ENCODE measurements around the gene B4GALNT2.
"Not testable (repeated sequence)": the region's sequence is repeated elsewhere in the genome, so short reads cannot be mapped to it uniquely, and the experiment has no call there.

The B4GALNT2 gene

DNA sequence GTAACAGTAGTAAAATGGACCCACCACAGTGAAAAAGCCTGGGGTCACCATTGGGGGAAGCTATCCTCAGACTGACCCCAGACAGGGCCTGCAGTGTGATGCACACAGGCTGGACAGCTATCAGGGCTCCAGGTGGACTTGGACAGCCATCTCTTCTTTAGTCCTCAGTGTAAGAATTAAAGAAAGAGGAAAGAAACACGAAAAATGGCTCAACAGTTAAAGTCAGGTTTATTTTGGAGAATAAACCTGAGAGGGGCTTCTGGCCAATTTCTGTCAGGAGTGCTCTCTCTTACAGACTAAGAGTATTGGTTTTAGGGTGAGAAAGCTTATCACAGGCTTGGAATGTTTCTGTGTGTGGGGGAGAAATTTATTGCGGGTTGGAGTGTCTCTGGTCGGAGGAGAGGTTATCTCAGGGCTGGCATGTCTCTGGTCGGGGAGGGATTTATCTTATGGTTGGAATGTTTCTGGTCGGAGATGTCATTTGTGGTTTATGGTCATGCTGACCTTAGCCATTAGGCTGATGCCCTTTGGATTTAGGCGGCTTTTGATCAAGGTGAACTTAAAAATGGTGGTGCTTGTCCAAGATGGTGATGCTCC, 10.8 kb upstream of the B4GALNT2 start:
- H3K4me1 ChIP-seq (ENCODE audit: control extremely low read depth in 1 of 4, control insufficient read depth in 4 of 4, insufficient read depth in 4 of 4, low read length in 3 of 4) = no peaks in the 10 kb centered on the region
- H3K27me3 ChIP-seq (replicated peaks in 2 of 5; ENCODE audit: control insufficient read depth in 4 of 5, insufficient read depth in 5 of 5, low read length in 4 of 5) = peaks cover 0 to 14% (median 2%) of the 10 kb centered on the region in 5 experiments
- peaks cover 0 to 9% (median 4%) of the 10 kb centered on the region in 5 experiments for H3K9me3 ChIP-seq (ENCODE audit: control extremely low read depth in 1 of 5, control insufficient read depth in 4 of 5, insufficient read depth in 2 of 5, low read depth in 1 of 5, low read length in 4 of 5)
- CTCF ChIA-PET = interaction anchor here (0.8 kb wide), 2 partner anchors 17 to 91 kb away, joined by 4 to 5 read pairs; no protein-coding TSS in a partner anchor
- WGBS (ENCODE audit: insufficient coverage) = 100% methylated on average over 4 of the region's 6 CpGs
- no peak overlapping the region for H3K27ac ChIP-seq (ENCODE audit: insufficient read depth in 1 of 2, low read depth in 1 of 2, low read length in 2 of 2, poor library complexity in 1 of 2, severe bottlenecking in 2 of 2)
- H3K4me3 ChIP-seq (ENCODE audit: control insufficient read depth in 1 of 7, extremely low read depth in 1 of 7, insufficient read depth in 4 of 7, low read depth in 2 of 7, low read length in 6 of 7) = no peak overlapping the region
- H3K36me3 ChIP-seq (ENCODE audit: control insufficient read depth in 4 of 4, insufficient read depth in 4 of 4, low read length in 3 of 4) = no peaks in the 10 kb centered on the region
- no peak for DNase-seq
- POLR2A ChIA-PET = no interaction called here

DNA sequence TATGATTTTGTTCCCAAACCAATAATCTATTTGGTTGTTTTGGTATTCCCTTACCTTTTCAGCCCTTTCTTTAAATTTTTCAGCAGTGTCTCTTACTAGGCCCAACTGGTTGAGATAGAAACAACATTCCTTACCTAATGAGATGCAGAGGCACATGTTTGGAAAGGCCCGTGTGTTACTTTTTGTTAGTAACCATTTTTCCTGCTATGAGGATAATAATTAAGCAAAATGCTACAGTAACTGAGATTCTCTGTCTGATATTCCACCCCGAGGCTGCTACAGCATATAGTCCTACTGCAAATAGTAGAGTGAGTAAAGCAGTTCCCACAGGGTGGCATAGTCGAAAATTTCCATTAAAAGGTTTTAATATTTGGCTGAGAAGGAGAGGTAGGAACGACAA, 10.0 kb upstream of the B4GALNT2 start:
- no peaks in the 10 kb centered on the region for H3K36me3 ChIP-seq (ENCODE audit: control insufficient read depth in 4 of 4, insufficient read depth in 4 of 4, low read length in 3 of 4)
- H3K4me1 ChIP-seq (ENCODE audit: control extremely low read depth in 1 of 4, control insufficient read depth in 4 of 4, insufficient read depth in 4 of 4, low read length in 3 of 4) = no peaks in the 10 kb centered on the region
- no peak overlapping the region for H3K4me3 ChIP-seq (ENCODE audit: control insufficient read depth in 1 of 7, extremely low read depth in 1 of 7, insufficient read depth in 4 of 7, low read depth in 2 of 7, low read length in 6 of 7)
- ChIA-PET POLR2A (no interaction called here), CTCF (no interaction called here)
- peaks cover 0 to 9% (median 4%) of the 10 kb centered on the region in 5 experiments for H3K9me3 ChIP-seq (ENCODE audit: control extremely low read depth in 1 of 5, control insufficient read depth in 4 of 5, insufficient read depth in 2 of 5, low read depth in 1 of 5, low read length in 4 of 5)
- 71% methylated on average over 1 of the region's 4 CpGs for WGBS (ENCODE audit: insufficient coverage)
- H3K27ac ChIP-seq (ENCODE audit: insufficient read depth in 1 of 2, low read depth in 1 of 2, low read length in 2 of 2, poor library complexity in 1 of 2, severe bottlenecking in 2 of 2) = no peak overlapping the region
- DNase-seq = no peak
- peaks cover 0 to 11% (median 2%) of the 10 kb centered on the region in 5 experiments for H3K27me3 ChIP-seq (replicated peaks in 2 of 5; ENCODE audit: control insufficient read depth in 4 of 5, insufficient read depth in 5 of 5, low read length in 4 of 5)

DNA sequence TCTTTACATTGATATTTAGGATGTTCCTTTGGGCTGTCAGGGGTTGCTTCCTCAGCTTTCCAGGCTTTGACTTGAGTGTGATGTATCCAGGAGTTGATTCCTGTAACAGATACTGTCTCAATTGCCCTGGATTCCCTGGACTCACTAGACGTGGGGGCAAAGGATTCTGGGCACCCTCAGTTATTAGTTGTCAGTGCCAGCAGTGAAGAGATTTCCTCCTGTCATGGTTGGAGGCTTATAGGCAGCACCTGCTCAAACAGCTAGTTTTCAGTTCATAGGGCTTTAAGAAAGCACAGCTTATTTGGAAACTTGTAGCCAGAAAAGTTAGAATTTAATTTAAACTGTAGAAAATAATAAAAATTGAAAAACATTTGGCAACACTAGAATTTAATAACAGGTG, 9.5 kb upstream of the B4GALNT2 start:
- CTCF ChIA-PET = no interaction called here
- POLR2A ChIA-PET = no interaction called here

DNA sequence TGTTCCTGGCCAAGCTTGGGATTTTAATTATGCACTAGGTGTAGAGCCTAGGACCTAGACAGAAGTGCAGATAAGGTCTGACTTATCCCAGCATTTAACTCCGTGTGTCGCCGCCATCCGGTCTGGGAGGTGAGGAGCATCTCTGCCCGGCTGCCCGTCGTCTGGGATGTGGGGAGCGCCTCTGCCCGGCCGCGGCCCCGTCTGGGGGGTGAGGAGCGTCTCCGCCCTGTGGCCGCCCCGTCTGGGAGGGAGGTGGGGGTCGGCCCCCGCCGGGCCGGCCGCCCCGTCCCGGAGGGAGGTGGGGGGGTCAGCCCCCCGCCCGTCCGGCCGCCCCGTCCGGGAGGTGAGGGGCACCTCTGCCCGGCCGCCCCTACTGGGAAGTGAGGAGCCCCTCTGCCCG, 7.1 kb upstream of the B4GALNT2 start:
- Histone ChIP-seq H3K4me3 (ENCODE audit: control insufficient read depth in 1 of 7, extremely low read depth in 1 of 7, insufficient read depth in 4 of 7, low read depth in 2 of 7, low read length in 6 of 7) (no peak overlapping the region), H3K27ac (ENCODE audit: insufficient read depth in 1 of 2, low read depth in 1 of 2, low read length in 2 of 2, poor library complexity in 1 of 2, severe bottlenecking in 2 of 2) (no peak overlapping the region), H3K9me3 (ENCODE audit: control extremely low read depth in 1 of 5, control insufficient read depth in 4 of 5, insufficient read depth in 2 of 5, low read depth in 1 of 5, low read length in 4 of 5) (peaks cover 0 to 29% (median 17%) of the 10 kb centered on the region in 5 experiments), H3K4me1 (ENCODE audit: control extremely low read depth in 1 of 4, control insufficient read depth in 4 of 4, insufficient read depth in 4 of 4, low read length in 3 of 4) (no peaks in the 10 kb centered on the region), H3K27me3 (replicated peaks in 2 of 5; ENCODE audit: control insufficient read depth in 4 of 5, insufficient read depth in 5 of 5, low read length in 4 of 5) (peaks cover 0 to 26% (median 7%) of the 10 kb centered on the region in 5 experiments), H3K36me3 (ENCODE audit: control insufficient read depth in 4 of 4, insufficient read depth in 4 of 4, low read length in 3 of 4) (no peaks in the 10 kb centered on the region)
- ChIA-PET POLR2A (no interaction called here), CTCF (no interaction called here)
- WGBS (ENCODE audit: insufficient coverage) = 100% methylated on average over 5 of the region's 32 CpGs
- no peak for DNase-seq

More for the DNA sequence above, 9.5 kb upstream of the B4GALNT2 start:
- H3K27me3 ChIP-seq (replicated peaks in 2 of 5; ENCODE audit: control insufficient read depth in 4 of 5, insufficient read depth in 5 of 5, low read length in 4 of 5) = peaks cover 0 to 11% (median 2%) of the 10 kb centered on the region in 5 experiments
- no peaks in the 10 kb centered on the region for H3K36me3 ChIP-seq (ENCODE audit: control insufficient read depth in 4 of 4, insufficient read depth in 4 of 4, low read length in 3 of 4)
- no peak for DNase-seq
- 67% methylated on average over 1 of the region's 1 CpG for WGBS (ENCODE audit: insufficient coverage)
- H3K4me3 ChIP-seq (ENCODE audit: control insufficient read depth in 1 of 7, extremely low read depth in 1 of 7, insufficient read depth in 4 of 7, low read depth in 2 of 7, low read length in 6 of 7) = no peak overlapping the region
- H3K9me3 ChIP-seq (ENCODE audit: control extremely low read depth in 1 of 5, control insufficient read depth in 4 of 5, insufficient read depth in 2 of 5, low read depth in 1 of 5, low read length in 4 of 5) = peaks cover 0 to 10% (median 4%) of the 10 kb centered on the region in 5 experiments
- H3K4me1 ChIP-seq (ENCODE audit: control extremely low read depth in 1 of 4, control insufficient read depth in 4 of 4, insufficient read depth in 4 of 4, low read length in 3 of 4) = no peaks in the 10 kb centered on the region
- no peak overlapping the region for H3K27ac ChIP-seq (ENCODE audit: insufficient read depth in 1 of 2, low read depth in 1 of 2, low read length in 2 of 2, poor library complexity in 1 of 2, severe bottlenecking in 2 of 2)

DNA sequence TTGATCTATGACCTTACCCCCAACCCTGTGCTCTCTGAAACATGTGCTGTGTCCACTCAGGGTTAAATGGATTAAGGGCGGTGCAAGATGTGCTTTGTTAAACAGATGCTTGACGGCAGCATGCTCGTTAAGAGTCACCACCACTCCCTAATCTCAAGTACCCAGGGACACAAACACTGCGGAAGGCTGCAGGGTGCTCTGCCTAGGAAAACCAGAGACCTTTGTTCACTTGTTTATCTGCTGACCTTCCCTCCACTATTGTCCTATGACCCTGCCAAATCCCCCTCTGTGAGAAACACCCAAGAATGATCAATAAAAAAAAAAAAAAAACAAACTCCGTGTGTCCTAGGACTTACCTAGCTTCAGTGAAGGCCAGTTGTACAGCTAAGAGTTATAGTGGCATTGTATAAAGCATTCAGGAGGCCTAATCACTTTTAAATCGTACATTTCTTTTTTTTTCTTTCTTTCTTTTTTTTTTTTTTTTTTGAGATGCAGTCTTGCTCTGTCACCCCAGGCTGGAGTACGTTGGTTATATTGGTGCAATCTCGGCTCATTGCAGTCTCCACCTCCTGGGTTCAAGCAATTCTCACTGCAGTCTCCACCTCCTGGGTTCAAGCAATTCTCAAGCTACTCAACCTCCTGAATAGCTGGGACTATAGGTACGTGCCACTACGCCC, 6.2 kb upstream of the B4GALNT2 start:
- POLR2A ChIA-PET; H3K27ac ChIP-seq (ENCODE audit: insufficient read depth in 1 of 2, low read depth in 1 of 2, low read length in 2 of 2, poor library complexity in 1 of 2, severe bottlenecking in 2 of 2); DNase-seq; H3K4me3 ChIP-seq (ENCODE audit: control insufficient read depth in 1 of 7, extremely low read depth in 1 of 7, insufficient read depth in 4 of 7, low read depth in 2 of 7, low read length in 6 of 7); H3K36me3 ChIP-seq (ENCODE audit: control insufficient read depth in 4 of 4, insufficient read depth in 4 of 4, low read length in 3 of 4); H3K4me1 ChIP-seq (ENCODE audit: control extremely low read depth in 1 of 4, control insufficient read depth in 4 of 4, insufficient read depth in 4 of 4, low read length in 3 of 4); CTCF ChIA-PET: not testable (repeated sequence)
- Histone ChIP-seq H3K27me3 (replicated peaks in 2 of 5; ENCODE audit: control insufficient read depth in 4 of 5, insufficient read depth in 5 of 5, low read length in 4 of 5) (peaks cover 3 to 31% (median 9%) of the 10 kb centered on the region in 5 experiments), H3K9me3 (ENCODE audit: control extremely low read depth in 1 of 5, control insufficient read depth in 4 of 5, insufficient read depth in 2 of 5, low read depth in 1 of 5, low read length in 4 of 5) (peaks cover 0 to 30% (median 17%) of the 10 kb centered on the region in 5 experiments)
- WGBS (ENCODE audit: insufficient coverage) = 100% methylated on average over 3 of the region's 10 CpGs

DNA sequence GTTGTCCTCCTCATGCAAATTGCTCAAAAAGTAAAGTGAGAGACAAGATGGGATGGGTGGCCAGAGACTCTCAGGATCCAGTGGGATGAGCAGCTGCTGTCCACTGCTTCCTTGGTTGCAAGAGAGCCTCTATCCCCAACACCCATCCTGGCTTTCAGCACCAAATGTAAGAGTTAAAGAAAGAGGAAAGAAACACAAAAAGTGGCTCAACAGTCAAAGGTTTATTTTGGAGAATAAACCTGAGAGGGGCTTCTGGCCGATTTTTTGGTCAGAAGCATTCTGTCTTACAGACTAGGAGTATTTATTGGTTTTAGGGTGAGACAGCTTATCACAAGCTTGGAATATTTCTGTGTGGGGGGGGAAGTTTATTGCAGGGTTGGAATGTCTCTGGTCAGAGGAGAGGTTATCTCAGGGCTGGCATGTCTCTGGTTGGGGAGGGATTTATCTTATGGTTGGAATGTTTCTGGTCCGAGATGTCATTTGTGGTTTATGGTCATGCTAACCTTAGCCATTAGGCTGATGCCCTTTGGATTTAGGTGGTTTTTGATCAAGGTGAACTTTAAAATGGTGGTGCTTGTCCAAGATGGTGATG, 3.1 kb upstream of the B4GALNT2 start:
- Histone ChIP-seq H3K4me1 (ENCODE audit: control extremely low read depth in 1 of 4, control insufficient read depth in 4 of 4, insufficient read depth in 4 of 4, low read length in 3 of 4) (peaks cover 0 to 10% (median 7%) of the 10 kb centered on the region in 4 experiments), H3K9me3 (ENCODE audit: control extremely low read depth in 1 of 5, control insufficient read depth in 4 of 5, insufficient read depth in 2 of 5, low read depth in 1 of 5, low read length in 4 of 5) (peaks cover 0 to 23% (median 12%) of the 10 kb centered on the region in 5 experiments), H3K27me3 (replicated peaks in 2 of 5; ENCODE audit: control insufficient read depth in 4 of 5, insufficient read depth in 5 of 5, low read length in 4 of 5) (peaks cover 7 to 59% (median 23%) of the 10 kb centered on the region in 5 experiments)
- H3K36me3 ChIP-seq (ENCODE audit: control insufficient read depth in 4 of 4, insufficient read depth in 4 of 4, low read length in 3 of 4); DNase-seq; POLR2A ChIA-PET; H3K27ac ChIP-seq (ENCODE audit: insufficient read depth in 1 of 2, low read depth in 1 of 2, low read length in 2 of 2, poor library complexity in 1 of 2, severe bottlenecking in 2 of 2); H3K4me3 ChIP-seq (ENCODE audit: control insufficient read depth in 1 of 7, extremely low read depth in 1 of 7, insufficient read depth in 4 of 7, low read depth in 2 of 7, low read length in 6 of 7); CTCF ChIA-PET: not testable (repeated sequence)
- WGBS (ENCODE audit: insufficient coverage) = no CpG with 5 or more reads among the region's 2 CpGs

DNA sequence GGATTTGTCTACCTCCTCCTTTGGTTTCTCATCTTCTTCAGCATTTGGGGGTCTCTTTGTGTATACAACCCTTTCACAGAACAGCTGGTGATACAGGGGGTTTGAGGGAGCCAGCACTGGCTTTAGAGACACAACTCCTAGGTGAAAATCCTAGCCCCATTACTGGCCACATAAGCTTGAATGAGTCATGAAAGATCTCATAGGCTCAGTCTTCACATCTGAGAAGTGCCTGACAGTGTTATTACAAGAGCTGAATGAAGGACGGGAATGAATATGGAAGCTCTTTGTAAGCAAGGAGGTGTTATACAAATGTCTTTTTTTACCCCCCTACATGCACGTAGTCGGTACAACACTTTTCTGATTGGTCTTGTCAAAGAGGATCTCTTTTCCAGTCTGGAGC, 1.7 kb upstream of the B4GALNT2 start:
- POLR2A ChIA-PET = no interaction called here
- no peak for DNase-seq
- 88% methylated on average over 2 of the region's 3 CpGs for WGBS (ENCODE audit: insufficient coverage)
- Histone ChIP-seq H3K9me3 (ENCODE audit: control extremely low read depth in 1 of 5, control insufficient read depth in 4 of 5, insufficient read depth in 2 of 5, low read depth in 1 of 5, low read length in 4 of 5) (peaks cover 0 to 23% (median 12%) of the 10 kb centered on the region in 5 experiments), H3K36me3 (ENCODE audit: control insufficient read depth in 4 of 4, insufficient read depth in 4 of 4, low read length in 3 of 4) (no peaks in the 10 kb centered on the region), H3K27me3 (replicated peaks in 2 of 5; ENCODE audit: control insufficient read depth in 4 of 5, insufficient read depth in 5 of 5, low read length in 4 of 5) (peaks cover 7 to 70% (median 24%) of the 10 kb centered on the region in 5 experiments), H3K27ac (ENCODE audit: insufficient read depth in 1 of 2, low read depth in 1 of 2, low read length in 2 of 2, poor library complexity in 1 of 2, severe bottlenecking in 2 of 2) (no peak overlapping the region), H3K4me1 (ENCODE audit: control extremely low read depth in 1 of 4, control insufficient read depth in 4 of 4, insufficient read depth in 4 of 4, low read length in 3 of 4) (peaks cover 0 to 10% (median 7%) of the 10 kb centered on the region in 4 experiments), H3K4me3 (ENCODE audit: control insufficient read depth in 1 of 7, extremely low read depth in 1 of 7, insufficient read depth in 4 of 7, low read depth in 2 of 7, low read length in 6 of 7) (no peak overlapping the region)
- CTCF ChIA-PET = no interaction called here
